GM23338 (cell line): Measurements from ENCODE around the gene KRTAP4-9.

ENCODE experiments used
- CREB1 ChIP-seq: fragments of 250-450 bp; sonication (Bioruptor Pico); IDR thresholded peaks from 2 replicates; pipeline ENCODE4 v1.5.0; 2020; ENCODE audit warnings: low read depth, mild to moderate bottlenecking, moderate library complexity
- EZH2 ChIP-seq: fragments of 200-600 bp; sonication (generic); IDR thresholded peaks from one replicate; pipeline ENCODE4 v1.8.0; 2017; ENCODE audit warnings: antibody characterized with exemption, mild to moderate bottlenecking, low read depth; ENCODE audit not compliant: unreplicated experiment
- EZH2phosphoT487 ChIP-seq: fragments of 200-600 bp; sonication (generic); IDR thresholded peaks from one replicate; pipeline ENCODE4 v1.8.1; 2018; ENCODE audit warnings: antibody characterized with exemption; ENCODE audit not compliant: unreplicated experiment
- JUNB ChIP-seq: IDR thresholded peaks from one replicate; pipeline ENCODE4 v1.6.1; 2016; ENCODE audit warnings: antibody characterized with exemption; ENCODE audit not compliant: unreplicated experiment
- NANOG ChIP-seq: IDR thresholded peaks from 2 replicates; pipeline ENCODE4 v1.6.1; 2016; ENCODE audit warnings: antibody characterized with exemption, borderline replicate concordance
- POLR2AphosphoS5 ChIP-seq: IDR thresholded peaks from 2 replicates; pipeline ENCODE4 v1.6.1; 2016; ENCODE audit warnings: antibody characterized with exemption, low read depth
- STAT1 ChIP-seq: IDR thresholded peaks from one replicate; pipeline ENCODE4 v1.6.1; 2016; ENCODE audit warnings: antibody characterized with exemption; ENCODE audit not compliant: unreplicated experiment
- ZNF114 ChIP-seq: fragments of 250-450 bp; sonication (Bioruptor Pico); IDR thresholded peaks from 2 replicates; pipeline ENCODE4 v1.5.0; 2020; ENCODE audit warnings: mild to moderate bottlenecking, moderate library complexity
- TF ChIP-seq, protein P1 (sequence below), 2 experiments: fragments of 200-600 bp in 1 of 2; sonication (generic) in 1 of 2; conservative IDR thresholded peaks; 2 replicates each; pipeline versions ENCODE4 v1.5.1 to v1.6.1; 2016 to 2017; ENCODE audit warnings: antibody characterized with exemption in 2 of 2, low read depth in 2 of 2, mild to moderate bottlenecking in 2 of 2, moderate library complexity in 1 of 2
- TF ChIP-seq, protein P2 (sequence below): IDR thresholded peaks from one replicate; pipeline ENCODE4 v1.6.1; 2018; ENCODE audit warnings: antibody characterized with exemption; ENCODE audit not compliant: unreplicated experiment

- TF ChIP-seq EZH2 (no peak), NANOG (no peak), EZH2phosphoT487 (no peak), JUNB (no peak), POLR2AphosphoS5 (no peak), ZNF114 (no peak), CREB1 (no peak), STAT1 (no peak)
- TF ChIP-seq, protein P1, sequence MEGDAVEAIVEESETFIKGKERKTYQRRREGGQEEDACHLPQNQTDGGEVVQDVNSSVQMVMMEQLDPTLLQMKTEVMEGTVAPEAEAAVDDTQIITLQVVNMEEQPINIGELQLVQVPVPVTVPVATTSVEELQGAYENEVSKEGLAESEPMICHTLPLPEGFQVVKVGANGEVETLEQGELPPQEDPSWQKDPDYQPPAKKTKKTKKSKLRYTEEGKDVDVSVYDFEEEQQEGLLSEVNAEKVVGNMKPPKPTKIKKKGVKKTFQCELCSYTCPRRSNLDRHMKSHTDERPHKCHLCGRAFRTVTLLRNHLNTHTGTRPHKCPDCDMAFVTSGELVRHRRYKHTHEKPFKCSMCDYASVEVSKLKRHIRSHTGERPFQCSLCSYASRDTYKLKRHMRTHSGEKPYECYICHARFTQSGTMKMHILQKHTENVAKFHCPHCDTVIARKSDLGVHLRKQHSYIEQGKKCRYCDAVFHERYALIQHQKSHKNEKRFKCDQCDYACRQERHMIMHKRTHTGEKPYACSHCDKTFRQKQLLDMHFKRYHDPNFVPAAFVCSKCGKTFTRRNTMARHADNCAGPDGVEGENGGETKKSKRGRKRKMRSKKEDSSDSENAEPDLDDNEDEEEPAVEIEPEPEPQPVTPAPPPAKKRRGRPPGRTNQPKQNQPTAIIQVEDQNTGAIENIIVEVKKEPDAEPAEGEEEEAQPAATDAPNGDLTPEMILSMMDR (conservative IDR thresholded peaks at IDR 0.05; ENCODE audit: low read depth in 2 of 2) = no peak
- TF ChIP-seq, protein P2, sequence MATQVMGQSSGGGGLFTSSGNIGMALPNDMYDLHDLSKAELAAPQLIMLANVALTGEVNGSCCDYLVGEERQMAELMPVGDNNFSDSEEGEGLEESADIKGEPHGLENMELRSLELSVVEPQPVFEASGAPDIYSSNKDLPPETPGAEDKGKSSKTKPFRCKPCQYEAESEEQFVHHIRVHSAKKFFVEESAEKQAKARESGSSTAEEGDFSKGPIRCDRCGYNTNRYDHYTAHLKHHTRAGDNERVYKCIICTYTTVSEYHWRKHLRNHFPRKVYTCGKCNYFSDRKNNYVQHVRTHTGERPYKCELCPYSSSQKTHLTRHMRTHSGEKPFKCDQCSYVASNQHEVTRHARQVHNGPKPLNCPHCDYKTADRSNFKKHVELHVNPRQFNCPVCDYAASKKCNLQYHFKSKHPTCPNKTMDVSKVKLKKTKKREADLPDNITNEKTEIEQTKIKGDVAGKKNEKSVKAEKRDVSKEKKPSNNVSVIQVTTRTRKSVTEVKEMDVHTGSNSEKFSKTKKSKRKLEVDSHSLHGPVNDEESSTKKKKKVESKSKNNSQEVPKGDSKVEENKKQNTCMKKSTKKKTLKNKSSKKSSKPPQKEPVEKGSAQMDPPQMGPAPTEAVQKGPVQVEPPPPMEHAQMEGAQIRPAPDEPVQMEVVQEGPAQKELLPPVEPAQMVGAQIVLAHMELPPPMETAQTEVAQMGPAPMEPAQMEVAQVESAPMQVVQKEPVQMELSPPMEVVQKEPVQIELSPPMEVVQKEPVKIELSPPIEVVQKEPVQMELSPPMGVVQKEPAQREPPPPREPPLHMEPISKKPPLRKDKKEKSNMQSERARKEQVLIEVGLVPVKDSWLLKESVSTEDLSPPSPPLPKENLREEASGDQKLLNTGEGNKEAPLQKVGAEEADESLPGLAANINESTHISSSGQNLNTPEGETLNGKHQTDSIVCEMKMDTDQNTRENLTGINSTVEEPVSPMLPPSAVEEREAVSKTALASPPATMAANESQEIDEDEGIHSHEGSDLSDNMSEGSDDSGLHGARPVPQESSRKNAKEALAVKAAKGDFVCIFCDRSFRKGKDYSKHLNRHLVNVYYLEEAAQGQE = no peak
Observed at GRCh38 chr17:41098481-41098880, 6.7 kb upstream of the KRTAP4-9 start.
